HG03039 (cell line): ENCODE results near the gene NAA15.
A peak's percentile ranks its signal among the peaks of the same experiment; 100 is the strongest.
"Not testable (repeated sequence)": the region's sequence is repeated elsewhere in the genome, so short reads cannot be mapped to it uniquely, and the experiment has no call there.

Experiments
- ATAC-seq: cut with Tn5 transposase; IDR thresholded peaks from one replicate; pipeline ENCODE4 v1.9.1; 2021; ENCODE audit warnings: mild to moderate bottlenecking, moderate library complexity; ENCODE audit not compliant: unreplicated experiment

Gene NAA15

GRCh38 chr4:139333046-139333445 is 31.7 kb downstream of the NAA15 start:
- ATAC-seq, result no peak

DNA sequence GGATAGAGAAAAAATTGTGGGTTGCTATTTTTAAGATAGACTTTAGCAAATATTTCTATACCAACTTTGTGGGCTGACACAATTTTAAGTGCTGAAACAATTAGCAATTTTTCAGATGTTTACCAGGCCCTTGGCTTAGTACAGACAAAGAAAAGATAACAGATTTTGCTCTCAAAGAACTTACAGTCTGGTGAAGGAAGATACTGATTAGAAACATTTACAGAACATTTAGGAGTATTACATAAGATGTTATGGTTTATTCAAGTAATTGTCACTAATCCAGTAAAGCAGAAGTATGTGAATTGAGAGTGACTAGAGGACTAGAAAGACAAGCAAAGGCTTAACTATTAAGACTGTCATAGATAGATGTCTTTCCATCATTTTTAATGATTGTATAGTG is 36.3 kb downstream of the NAA15 start:
- no peak for ATAC-seq

- ATAC-seq, result no peak
These were observed 60.0 kb downstream of the NAA15 start for GRCh38 chr4:139361301-139361700.

DNA sequence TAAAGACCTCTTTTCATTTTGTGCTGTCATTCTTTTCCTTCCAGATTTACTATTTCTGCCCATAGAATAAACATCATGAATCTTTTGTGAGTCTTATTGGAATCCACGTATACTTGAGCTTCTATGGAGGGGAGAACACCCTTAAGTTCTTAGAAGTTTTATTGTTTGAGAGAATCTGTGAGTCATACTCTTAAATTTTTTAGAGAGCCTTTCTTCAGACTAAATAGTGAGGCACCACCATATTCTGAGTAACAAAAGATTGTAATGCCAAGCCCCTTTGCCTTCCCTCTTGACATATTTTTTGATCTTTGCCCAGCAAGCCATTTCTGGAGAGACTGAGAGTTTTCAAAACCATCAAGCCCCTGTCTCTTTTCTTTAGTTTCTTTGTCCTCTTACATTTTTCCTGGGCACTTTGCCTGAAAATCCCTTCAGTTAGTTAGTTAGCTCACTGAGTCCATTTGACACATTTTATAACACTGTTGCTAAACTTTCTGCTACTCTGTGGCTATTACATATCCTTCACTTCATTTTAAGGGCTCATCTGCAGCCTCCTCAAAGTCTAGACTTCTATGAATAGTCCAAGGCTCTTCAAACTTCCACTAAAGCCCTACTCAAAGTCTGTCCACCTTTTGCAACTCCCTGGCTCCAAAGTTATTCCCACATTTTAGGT is 66.3 kb downstream of the NAA15 start:
- no peak for ATAC-seq

- ATAC-seq, result no peak
These were observed 67.7 kb downstream of the NAA15 start for GRCh38 chr4:139368998-139369397.

DNA sequence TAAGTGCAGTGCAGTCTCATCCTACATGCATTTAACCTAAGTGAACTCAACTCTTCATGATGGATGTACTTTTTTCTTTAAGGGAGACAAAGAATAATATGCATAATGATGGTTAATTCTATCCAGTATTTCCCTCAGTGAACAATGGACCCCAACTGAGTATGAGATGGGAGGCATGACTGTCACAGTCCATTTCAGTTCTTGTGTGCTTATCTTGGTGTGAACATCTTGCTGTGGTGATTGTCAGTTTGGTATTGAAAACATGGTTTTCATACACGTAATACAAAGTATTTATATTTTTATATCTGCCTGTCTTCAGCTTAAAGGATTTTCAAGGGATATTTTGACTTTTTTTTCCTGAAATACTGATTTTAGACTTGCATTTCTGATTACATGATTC is 72.9 kb downstream of the NAA15 start:
- no peak for ATAC-seq

DNA sequence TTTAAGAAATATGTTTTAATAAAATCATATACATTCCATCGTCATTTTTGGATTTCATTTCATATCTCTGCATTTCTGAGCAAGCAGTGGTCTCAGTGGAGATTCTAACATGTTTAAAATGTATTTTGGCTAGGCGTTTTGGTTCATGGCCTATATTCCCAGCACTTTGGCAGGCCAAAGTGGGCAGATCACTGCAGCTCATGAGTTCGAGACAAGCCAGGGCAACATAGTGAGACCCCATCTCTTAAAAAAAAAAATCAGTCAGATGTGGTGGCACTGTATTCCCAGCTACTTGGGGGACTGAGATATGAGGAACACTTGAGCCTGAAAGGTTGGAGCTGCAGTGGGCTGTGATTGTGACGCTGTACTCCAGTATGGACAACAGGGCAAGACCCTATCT is 85.1 kb downstream of the NAA15 start:
- no peak for ATAC-seq

DNA sequence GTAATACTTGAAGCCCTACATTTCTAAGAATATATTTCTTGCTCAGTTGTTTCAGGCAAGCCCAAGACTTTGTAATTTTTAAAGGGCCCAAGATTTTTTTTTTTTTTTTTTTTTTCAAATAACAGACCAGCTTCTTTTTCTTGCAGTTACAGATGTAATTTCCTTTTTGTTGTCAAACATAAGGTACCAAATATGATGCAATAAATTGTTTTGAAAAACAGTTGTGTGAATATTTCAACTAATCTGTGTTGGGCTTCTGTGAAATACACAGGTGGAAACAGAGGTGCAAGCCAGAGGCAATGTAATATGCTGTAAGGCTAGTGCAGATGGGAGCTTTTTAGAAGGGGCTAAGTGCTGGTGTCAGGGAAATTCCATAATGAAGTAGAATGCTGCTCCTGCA is 87.8 kb downstream of the NAA15 start:
- no peak for ATAC-seq

DNA sequence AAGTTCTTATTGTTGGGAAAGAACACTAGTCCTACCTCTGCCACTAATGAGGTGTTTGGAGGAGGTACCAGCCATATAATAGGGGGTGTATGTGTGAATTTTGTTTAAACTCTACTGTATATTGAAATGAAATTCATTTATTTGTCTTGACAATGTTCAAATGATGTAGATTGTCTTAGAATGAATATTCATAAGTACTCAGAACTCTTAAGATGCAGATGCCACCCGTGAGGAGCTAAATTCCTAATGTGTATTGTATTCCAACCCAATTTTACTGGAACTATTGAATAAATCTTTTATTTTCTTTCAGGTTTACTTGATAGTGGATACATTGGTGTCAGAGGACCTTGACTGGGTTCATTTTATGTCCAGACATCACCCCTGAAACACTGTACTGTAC is 88.7 kb downstream of the NAA15 start:
- no peak for ATAC-seq

GRCh38 chr4:139391731-139392130 is 90.4 kb downstream of the NAA15 start:
- ATAC-seq, result no peak

DNA sequence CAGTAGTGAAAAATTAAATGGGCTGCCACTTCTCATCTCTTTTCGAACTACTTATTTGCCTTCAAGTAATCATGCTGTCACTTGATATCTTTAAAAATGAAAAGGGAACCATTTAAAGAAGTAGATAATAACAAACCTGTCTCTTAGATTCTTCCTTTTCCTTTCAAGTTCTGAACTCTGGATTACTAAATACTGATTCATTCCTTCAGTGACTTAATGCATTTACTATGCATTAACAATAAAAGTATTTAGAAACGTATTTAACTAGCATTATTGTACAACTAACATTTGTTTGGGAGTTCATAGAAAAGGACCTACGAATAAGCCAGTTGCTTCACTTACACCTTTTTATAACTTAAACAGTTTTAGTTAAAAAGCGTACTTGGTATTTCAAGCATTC is 91.5 kb downstream of the NAA15 start:
- ATAC-seq, result no peak

- ATAC-seq, result no peak
These were observed 100.1 kb downstream of the NAA15 start for GRCh38 chr4:139401368-139401767.

DNA sequence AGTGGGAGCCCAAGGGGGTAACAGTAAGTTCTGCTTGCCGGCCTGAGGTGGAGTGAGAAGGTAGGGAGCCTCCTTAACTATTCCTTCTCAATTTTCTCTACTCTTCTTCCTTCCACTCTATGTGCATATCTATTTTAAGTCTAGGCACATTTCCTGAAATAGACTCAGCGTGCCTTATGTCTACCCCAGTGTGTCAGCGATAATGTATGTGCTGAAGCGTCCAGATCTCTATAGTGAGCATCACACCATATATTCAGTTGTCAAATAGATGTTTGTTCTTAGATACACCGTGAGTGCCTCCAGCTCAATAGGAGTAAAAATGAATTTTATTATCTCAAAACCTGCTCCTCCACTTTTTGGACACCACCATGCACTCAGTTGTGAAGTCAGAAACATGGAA is 101.1 kb downstream of the NAA15 start:
- ATAC-seq, result no peak

DNA sequence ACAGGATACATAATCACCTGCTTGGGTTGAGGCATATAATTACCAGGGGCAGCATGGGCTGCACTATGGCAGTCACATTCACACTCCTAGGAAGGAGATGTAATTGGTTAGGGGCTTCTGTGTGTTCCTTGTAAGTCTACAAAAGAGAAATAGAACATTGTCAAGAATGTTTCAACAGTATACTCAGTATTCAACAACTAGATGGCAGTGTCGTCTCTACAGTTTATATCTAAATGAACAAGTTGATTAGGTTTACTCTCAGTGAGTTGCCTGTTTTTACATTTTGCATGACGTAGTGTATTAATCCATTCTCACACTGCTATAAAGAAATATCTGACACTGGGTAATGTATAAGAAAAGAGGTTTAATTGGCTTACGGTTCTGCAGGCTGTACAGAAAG is 102.2 kb downstream of the NAA15 start:
- ATAC-seq, result no peak

- no peak for ATAC-seq
These were observed 109.0 kb downstream of the NAA15 start for GRCh38 chr4:139410312-139410711.

DNA sequence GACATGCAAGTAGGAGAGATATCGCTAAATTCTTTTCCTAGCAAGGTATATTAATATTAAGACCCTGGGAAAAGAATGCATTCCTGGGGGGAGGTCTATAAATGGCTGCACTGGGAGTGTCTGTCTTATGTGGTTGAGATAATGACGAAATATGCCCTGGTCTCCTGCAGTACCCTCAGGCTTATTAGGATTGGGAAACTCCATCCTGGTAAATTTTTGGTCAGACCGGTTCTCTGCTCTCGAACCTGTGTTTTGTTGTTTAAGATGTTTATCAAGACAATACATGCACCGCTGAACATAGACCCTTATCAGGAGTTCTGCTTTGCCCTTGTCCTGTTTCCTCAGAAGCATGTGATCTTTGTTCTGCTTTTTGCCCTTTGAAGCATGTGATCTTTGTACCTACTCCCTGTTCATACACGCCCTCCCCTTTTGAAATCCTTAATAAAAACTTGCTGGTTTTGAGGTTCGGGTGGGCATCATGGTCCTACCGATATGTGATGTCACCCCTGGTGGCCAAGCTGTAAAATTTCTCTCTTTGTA is 113.4 kb downstream of the NAA15 start:
- not testable (repeated sequence) for ATAC-seq

DNA sequence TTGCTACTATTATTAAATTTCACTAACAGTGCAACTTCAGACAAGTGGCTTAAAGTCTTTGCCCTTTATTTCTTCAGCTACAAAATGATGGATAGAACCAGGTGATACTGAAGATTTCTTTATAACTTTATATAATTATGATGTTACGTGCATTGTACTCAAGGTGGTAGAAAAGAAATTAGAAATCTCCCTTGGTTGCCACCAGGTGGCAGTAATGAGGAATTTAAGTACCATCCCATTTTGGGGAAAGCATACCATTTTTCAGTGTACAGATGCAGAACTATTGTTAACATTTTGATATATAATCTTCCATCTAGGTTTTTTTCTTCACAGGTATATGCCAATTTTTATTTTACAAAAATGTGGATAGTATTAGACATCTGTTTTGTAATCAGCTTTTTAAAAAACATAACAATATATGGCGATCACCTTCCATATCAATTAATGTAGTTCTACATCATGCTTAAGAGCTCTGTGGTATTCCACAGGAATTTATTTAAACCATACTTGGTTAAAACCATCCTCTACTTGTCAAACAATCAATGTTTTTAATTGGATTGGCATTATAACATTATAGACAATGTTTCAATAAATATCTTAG is 114.9 kb downstream of the NAA15 start:
- ATAC-seq, result no peak

- ATAC-seq, result peak; percentile 46
These were observed 118.1 kb downstream of the NAA15 start for GRCh38 chr4:139419388-139419914.

- ATAC-seq, result no peak
These were observed 119.3 kb downstream of the NAA15 start for GRCh38 chr4:139420652-139421051.

DNA sequence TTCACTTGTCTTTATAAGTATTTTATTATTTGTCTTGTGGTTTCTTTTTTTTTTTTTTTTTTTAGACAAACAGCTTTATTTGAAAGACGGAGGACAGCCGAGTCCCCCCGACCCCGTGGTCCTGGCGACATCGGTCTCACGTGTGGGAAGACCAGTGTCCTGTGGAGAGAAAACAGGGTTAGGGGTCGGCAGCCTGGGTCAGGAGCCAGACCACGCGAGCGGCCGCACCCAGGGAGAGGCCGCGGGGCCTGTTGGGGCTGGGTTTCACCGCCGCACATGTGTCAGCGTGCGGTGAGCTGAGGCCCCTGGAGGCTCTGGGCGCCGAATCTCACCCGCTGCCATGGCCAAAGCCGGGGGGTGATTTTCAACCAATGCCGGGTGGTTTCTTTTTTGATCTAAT is 134.8 kb downstream of the NAA15 start:
- no peak for ATAC-seq

DNA sequence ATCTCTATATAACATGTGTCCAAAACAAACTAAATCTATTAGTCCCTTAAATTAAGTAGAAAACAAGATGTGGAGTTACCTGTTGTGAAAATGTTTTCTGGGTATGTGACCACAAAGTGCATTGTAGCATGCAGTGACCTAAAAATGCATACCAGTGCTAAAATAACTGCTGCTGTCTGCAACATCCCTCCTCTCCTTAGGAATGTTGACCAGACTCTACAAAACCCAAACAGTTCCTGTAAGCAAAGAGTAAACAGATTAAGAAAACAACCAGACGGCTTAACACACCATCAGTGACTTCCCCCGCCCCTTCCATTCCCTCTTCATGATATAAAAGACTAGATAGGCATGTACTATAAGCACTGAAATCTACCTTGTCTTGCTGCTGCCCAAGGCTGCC is 136.8 kb downstream of the NAA15 start:
- no peak for ATAC-seq

DNA sequence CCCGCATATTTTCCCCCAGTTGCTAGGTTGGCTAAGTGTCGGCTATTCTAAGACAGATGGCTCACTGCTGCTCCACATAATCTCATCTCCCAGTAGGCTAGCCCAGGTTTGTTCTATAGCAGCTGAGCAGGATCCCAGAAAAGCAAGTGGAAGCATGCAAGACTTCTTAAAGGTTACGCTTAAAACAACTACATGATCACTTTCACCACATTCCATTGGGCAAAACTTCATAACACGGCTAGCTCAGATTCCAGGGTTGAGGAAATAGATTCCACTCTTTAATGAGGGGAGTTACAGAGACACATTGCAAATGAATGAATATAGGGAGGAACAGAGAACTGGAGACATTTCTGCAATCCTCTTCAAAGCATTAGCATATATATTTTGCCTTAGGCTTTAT is 139.7 kb downstream of the NAA15 start:
- ATAC-seq, result no peak
